CD4-positive, alpha-beta memory T cell (primary cell): ENCODE data around the gene LAPTM4A. TPM values are rescaled to one million over a fixed set of nuclear protein-coding genes. Genes with fewer than 3 reads are reported as not detected.

Source experiments
- CTCF ChIA-PET: fragments of 350-600 bp; sonication (Branson Sonifier 250); formaldehyde crosslinking; loops from one replicate; lab custom pipeline; 2021; ENCODE audit warnings: inconsistent platforms; ENCODE audit not compliant: partially characterized antibody; lab: Charles Lee
- POLR2A ChIA-PET: fragments of 350-600 bp; sonication (Branson Sonifier 250); formaldehyde crosslinking; loops from one replicate; lab custom pipeline; 2021; ENCODE audit not compliant: partially characterized antibody; lab: Charles Lee
- DNase-seq, 5 donors: peaks; one replicate each; pipeline versions ENCODE4 v3.0.0 to v3.0.0-alpha.2; 2020 to 2022; ENCODE audit warnings: mixed read lengths in 1 of 5
- H3K27ac ChIP-seq: one replicate; pipeline ENCODE4 v1.7.0; 2013; ENCODE audit warnings: low read depth, low read length
- H3K27me3 ChIP-seq: 2 replicates; pipeline ENCODE4 v1.7.0; 2013; ENCODE audit warnings: mild to moderate bottlenecking, low read length, moderate library complexity; ENCODE audit not compliant: insufficient read depth
- H3K36me3 ChIP-seq: 2 replicates; pipeline ENCODE4 v1.7.0; 2013; ENCODE audit warnings: mild to moderate bottlenecking, low read length, moderate library complexity; ENCODE audit not compliant: insufficient read depth
- H3K4me1 ChIP-seq: 2 replicates; pipeline ENCODE4 v1.7.0; 2013; ENCODE audit warnings: mild to moderate bottlenecking, low read length, moderate library complexity; ENCODE audit not compliant: insufficient read depth
- H3K4me3 ChIP-seq, 2 donors: one replicate each; pipeline ENCODE4 v1.7.0; 2013; ENCODE audit warnings: low read length in 2 of 2, mild to moderate bottlenecking in 1 of 2
- H3K9me3 ChIP-seq, 2 donors: one replicate each; pipeline ENCODE4 v1.7.0; 2013; ENCODE audit warnings: low read length in 2 of 2, control low read depth in 1 of 2; ENCODE audit not compliant: control insufficient read depth in 1 of 2
- H3K27ac Mint-ChIP-seq, 7 donors: one replicate each; pipeline ENCODE4 v1.8.0; 2020 to 2021; ENCODE audit warnings: mixed read lengths in 7 of 7, mild to moderate bottlenecking in 6 of 7, inconsistent platforms in 3 of 7, moderate library complexity in 3 of 7
- H3K27me3 Mint-ChIP-seq, 2 donors: one replicate each; pipeline ENCODE4 v1.8.0; 2020 to 2021; ENCODE audit warnings: mixed read lengths in 2 of 2
- H3K36me3 Mint-ChIP-seq, 2 donors: one replicate each; pipeline ENCODE4 v1.8.0; 2020 to 2021; ENCODE audit warnings: mixed read lengths in 2 of 2, inconsistent platforms in 1 of 2, mild to moderate bottlenecking in 1 of 2
- H3K4me1 Mint-ChIP-seq, 4 donors: one replicate each; pipeline ENCODE4 v1.8.0; 2020 to 2021; ENCODE audit warnings: mixed read lengths in 4 of 4, mild to moderate bottlenecking in 1 of 4
- H3K4me3 Mint-ChIP-seq, 8 donors: one replicate each; pipeline ENCODE4 v1.8.0; 2020 to 2021; ENCODE audit warnings: mixed read lengths in 8 of 8, mild to moderate bottlenecking in 7 of 8, moderate library complexity in 6 of 8, inconsistent platforms in 3 of 8
- H3K9me3 Mint-ChIP-seq, 8 donors: one replicate each; pipeline ENCODE4 v1.8.0; 2020 to 2021; ENCODE audit warnings: mixed read lengths in 8 of 8, mild to moderate bottlenecking in 5 of 8, inconsistent platforms in 3 of 8, moderate library complexity in 1 of 8
- intact Hi-C: fragments of 100-400 bp; cut with micrococcal nuclease; formaldehyde crosslinking; loops from one replicate; pipeline ENCODE4 v1.15.1; 2023
- polyA plus RNA-seq, 2 donors: library from polyadenylated mRNA; unstranded; fragments of 300-500 nt; fragmentation: Illumina TruSeq; gene quantifications; one replicate each; pipeline ENCODE4 v1.2.3, GENCODE V29; 2021
- total RNA-seq, 2 experiments: library from RNA; stranded (reverse); gene quantifications; one replicate each; pipeline ENCODE4 v1.2.3, GENCODE V29; 2021

LAPTM4A gene
- total and polyA plus RNA-seq, 4 experiments from 2014 or later = 47.4 to 150 (median 75.9) TPM

- ChIA-PET POLR2A (no interaction called here), CTCF (interaction anchor here (1.0 kb wide), 1 partner anchor 53 kb away, joined by 3 read pairs; no protein-coding TSS in a partner anchor)
- peaks cover 0 to 1% of the 10 kb centered on the region in 2 donors for H3K27me3 Mint-ChIP-seq
- H3K27me3 ChIP-seq = no peaks in the 10 kb centered on the region
- no peak overlapping the region for H3K27ac ChIP-seq
- H3K36me3 ChIP-seq = no peaks in the 10 kb centered on the region
- intact Hi-C loops = no loop called here
- no peaks in the 10 kb centered on the region for H3K36me3 Mint-ChIP-seq
- H3K9me3 Mint-ChIP-seq = no peaks in the 10 kb centered on the region
- H3K4me3 Mint-ChIP-seq = no peak overlapping the region
- no peaks in the 10 kb centered on the region for H3K4me1 ChIP-seq
- H3K27ac Mint-ChIP-seq = no peak overlapping the region
- no peaks in the 10 kb centered on the region for H3K4me1 Mint-ChIP-seq
- no peak overlapping the region for H3K4me3 ChIP-seq
- H3K9me3 ChIP-seq = no peaks in the 10 kb centered on the region
- DNase-seq = no peak
Measured at GRCh38 chr2:20067992-20068584, 16.7 kb upstream of the LAPTM4A start.

GRCh38 chr2:20065885-20066602 is 14.6 kb upstream of the LAPTM4A start:
- H3K4me1 ChIP-seq = no peaks in the 10 kb centered on the region
- intact Hi-C loops = no loop called here

GRCh38 chr2:20064841-20065240 is 13.4 kb upstream of the LAPTM4A start:
- POLR2A ChIA-PET = no interaction called here
- CTCF ChIA-PET = no interaction called here

More at GRCh38 chr2:20065885-20066602, 14.6 kb upstream of the LAPTM4A start:
- no peak overlapping the region for H3K4me3 ChIP-seq
- Mint-ChIP-seq H3K36me3 (no peaks in the 10 kb centered on the region), H3K4me3 (no peak overlapping the region), H3K27me3 (peaks cover 0 to 1% of the 10 kb centered on the region in 2 donors), H3K4me1 (no peaks in the 10 kb centered on the region), H3K9me3 (no peaks in the 10 kb centered on the region), H3K27ac (no peak overlapping the region)
- POLR2A ChIA-PET = interaction anchor here (0.9 kb wide), 1 partner anchor 13 kb away, joined by 3 read pairs; no protein-coding TSS in a partner anchor
- no peaks in the 10 kb centered on the region for H3K36me3 ChIP-seq
- no peak for DNase-seq
- no peak overlapping the region for H3K27ac ChIP-seq
- no peaks in the 10 kb centered on the region for H3K9me3 ChIP-seq
- H3K27me3 ChIP-seq = no peaks in the 10 kb centered on the region
- CTCF ChIA-PET = no interaction called here

GRCh38 chr2:20064421-20064820 is 13.0 kb upstream of the LAPTM4A start:
- H3K27me3 Mint-ChIP-seq = peaks cover 0 to 1% of the 10 kb centered on the region in 2 donors
- Histone ChIP-seq H3K27me3 (no peaks in the 10 kb centered on the region), H3K36me3 (no peaks in the 10 kb centered on the region), H3K4me1 (no peaks in the 10 kb centered on the region), H3K9me3 (no peaks in the 10 kb centered on the region), H3K27ac (no peak overlapping the region), H3K4me3 (no peak overlapping the region)
- intact Hi-C loops = no loop called here
- H3K9me3 Mint-ChIP-seq = no peaks in the 10 kb centered on the region
- H3K4me3 Mint-ChIP-seq = no peak overlapping the region
- no peaks in the 10 kb centered on the region for H3K36me3 Mint-ChIP-seq
- H3K27ac Mint-ChIP-seq = no peak overlapping the region
- ChIA-PET POLR2A (no interaction called here), CTCF (no interaction called here)
- no peaks in the 10 kb centered on the region for H3K4me1 Mint-ChIP-seq
- no peak for DNase-seq

More at GRCh38 chr2:20064841-20065240, 13.4 kb upstream of the LAPTM4A start:
- no peaks in the 10 kb centered on the region for H3K9me3 ChIP-seq
- H3K4me3 Mint-ChIP-seq = no peak overlapping the region
- no peaks in the 10 kb centered on the region for H3K36me3 ChIP-seq
- intact Hi-C loops = no loop called here
- H3K4me1 ChIP-seq = no peaks in the 10 kb centered on the region
- H3K9me3 Mint-ChIP-seq = no peaks in the 10 kb centered on the region
- H3K4me3 ChIP-seq = no peak overlapping the region
- H3K27me3 Mint-ChIP-seq = peaks cover 0 to 1% of the 10 kb centered on the region in 2 donors
- H3K27ac ChIP-seq = no peak overlapping the region
- no peak overlapping the region for H3K27ac Mint-ChIP-seq
- no peaks in the 10 kb centered on the region for H3K36me3 Mint-ChIP-seq
- DNase-seq = no peak
- no peaks in the 10 kb centered on the region for H3K4me1 Mint-ChIP-seq
- H3K27me3 ChIP-seq = no peaks in the 10 kb centered on the region

- Mint-ChIP-seq H3K27ac (no peak overlapping the region), H3K9me3 (no peaks in the 10 kb centered on the region), H3K36me3 (no peaks in the 10 kb centered on the region), H3K27me3 (peaks cover 1 to 2% of the 10 kb centered on the region in 2 donors), H3K4me3 (no peak overlapping the region), H3K4me1 (no peaks in the 10 kb centered on the region)
- no peaks in the 10 kb centered on the region for H3K9me3 ChIP-seq
- no peak overlapping the region for H3K27ac ChIP-seq
- H3K36me3 ChIP-seq = no peaks in the 10 kb centered on the region
- no peaks in the 10 kb centered on the region for H3K27me3 ChIP-seq
- no peak overlapping the region for H3K4me3 ChIP-seq
- CTCF ChIA-PET = interaction anchor here (1.1 to 1.2 kb wide), 2 partner anchors 11 to 47 kb away, joined by 3 read pairs; partner anchors contain the start of gene LAPTM4A
- H3K4me1 ChIP-seq = no peaks in the 10 kb centered on the region
- DNase-seq = no peak
- intact Hi-C loops = no loop called here
- POLR2A ChIA-PET = no interaction called here
Measured at GRCh38 chr2:20062615-20063545, 11.5 kb upstream of the LAPTM4A start.

GRCh38 chr2:20061940-20062339 is 10.5 kb upstream of the LAPTM4A start:
- ChIA-PET CTCF (interaction anchor here (1.0 to 1.1 kb wide), 2 partner anchors 33 to 46 kb away, joined by 3 read pairs; no protein-coding TSS in a partner anchor), POLR2A (interaction anchor here (1.4 kb wide), 1 partner anchor 10 kb away, joined by 4 read pairs; the partner anchor contains the start of gene LAPTM4A)
- H3K27me3 ChIP-seq = peaks cover 2% of the 10 kb centered on the region
- Mint-ChIP-seq H3K4me1 (no peaks in the 10 kb centered on the region), H3K27ac (no peak overlapping the region), H3K4me3 (no peak overlapping the region), H3K9me3 (peaks cover 0 to 1% (median 0%) of the 10 kb centered on the region in 8 donors), H3K36me3 (no peaks in the 10 kb centered on the region), H3K27me3 (peaks cover 5 to 6% of the 10 kb centered on the region in 2 donors)
- no peak overlapping the region for H3K4me3 ChIP-seq
- no peak for DNase-seq
- H3K4me1 ChIP-seq = no peaks in the 10 kb centered on the region
- intact Hi-C loops = no loop called here
- H3K27ac ChIP-seq = no peak overlapping the region
- H3K9me3 ChIP-seq = no peaks in the 10 kb centered on the region
- no peaks in the 10 kb centered on the region for H3K36me3 ChIP-seq
